Measurements from ENCODE around the gene ORC6.

Gene ORC6

DNA sequence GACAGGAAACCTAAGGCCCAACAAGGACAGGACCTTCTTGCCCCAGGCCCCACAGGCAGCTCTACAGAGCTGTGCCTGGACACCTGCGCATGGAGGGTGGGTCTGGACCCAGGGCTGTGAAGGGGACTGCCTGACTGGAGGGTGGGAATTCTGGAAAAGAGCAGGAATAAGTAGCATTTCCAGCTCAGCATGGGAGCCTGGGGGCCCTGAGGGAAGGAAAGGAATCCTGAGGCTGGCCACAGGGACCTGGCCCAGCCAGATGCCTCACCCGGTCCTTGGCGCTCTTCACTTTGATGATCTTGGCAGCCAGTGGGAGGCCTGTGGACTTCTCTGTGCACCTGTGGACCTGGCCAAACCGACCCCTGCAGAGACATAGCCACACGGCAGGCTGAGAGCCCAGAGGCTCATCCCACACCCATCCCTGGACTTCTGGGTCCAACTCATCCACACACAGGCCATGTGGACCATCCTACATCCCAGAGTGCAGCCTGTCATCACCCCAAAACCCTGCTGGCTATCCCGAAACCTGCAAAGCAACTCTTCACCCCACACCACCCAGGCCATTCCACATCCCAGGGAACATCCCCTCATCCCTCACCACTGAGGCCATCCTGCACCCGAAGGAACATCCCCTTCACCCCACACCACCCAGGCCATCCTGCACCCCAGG, 40.0 kb downstream of the ORC6 start:
- H3K4me1 ChIP-seq (ENCODE audit: insufficient read depth, low read length, severe bottlenecking) = peaks cover 18% of the 10 kb centered on the region
- no peaks in the 10 kb centered on the region for H4K20me1 ChIP-seq (ENCODE audit: insufficient read depth, low read length)
- no peaks in the 10 kb centered on the region for H3K27me3 ChIP-seq (ENCODE audit: insufficient read depth, low read length)
- no peaks in the 10 kb centered on the region for H3K9me2 ChIP-seq (ENCODE audit: low read depth, low read length)
- no peak overlapping the region for H2AFZ ChIP-seq (ENCODE audit: low read length)
- TF ChIP-seq EZH2 (IDR thresholded peaks at IDR 0.05; ENCODE audit: borderline replicate concordance, low read length) = no peak
- TF ChIP-seq, protein P1, sequence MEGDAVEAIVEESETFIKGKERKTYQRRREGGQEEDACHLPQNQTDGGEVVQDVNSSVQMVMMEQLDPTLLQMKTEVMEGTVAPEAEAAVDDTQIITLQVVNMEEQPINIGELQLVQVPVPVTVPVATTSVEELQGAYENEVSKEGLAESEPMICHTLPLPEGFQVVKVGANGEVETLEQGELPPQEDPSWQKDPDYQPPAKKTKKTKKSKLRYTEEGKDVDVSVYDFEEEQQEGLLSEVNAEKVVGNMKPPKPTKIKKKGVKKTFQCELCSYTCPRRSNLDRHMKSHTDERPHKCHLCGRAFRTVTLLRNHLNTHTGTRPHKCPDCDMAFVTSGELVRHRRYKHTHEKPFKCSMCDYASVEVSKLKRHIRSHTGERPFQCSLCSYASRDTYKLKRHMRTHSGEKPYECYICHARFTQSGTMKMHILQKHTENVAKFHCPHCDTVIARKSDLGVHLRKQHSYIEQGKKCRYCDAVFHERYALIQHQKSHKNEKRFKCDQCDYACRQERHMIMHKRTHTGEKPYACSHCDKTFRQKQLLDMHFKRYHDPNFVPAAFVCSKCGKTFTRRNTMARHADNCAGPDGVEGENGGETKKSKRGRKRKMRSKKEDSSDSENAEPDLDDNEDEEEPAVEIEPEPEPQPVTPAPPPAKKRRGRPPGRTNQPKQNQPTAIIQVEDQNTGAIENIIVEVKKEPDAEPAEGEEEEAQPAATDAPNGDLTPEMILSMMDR (IDR thresholded peaks at IDR 0.05; ENCODE audit: low read length) = no peak
- no peak overlapping the region for H3K4me3 ChIP-seq (ENCODE audit: low read depth, low read length, poor library complexity, severe bottlenecking)
- no peaks in the 10 kb centered on the region for H3K79me2 ChIP-seq (ENCODE audit: insufficient read depth, low read length)
- no peak overlapping the region for H3K27ac ChIP-seq (ENCODE audit: low read depth, low read length, poor library complexity, severe bottlenecking)
- H3F3A ChIP-seq (ENCODE audit: insufficient read depth, low read length) = no peaks in the 10 kb centered on the region
- no peak overlapping the region for H3K4me2 ChIP-seq (ENCODE audit: low read length)
- no peak overlapping the region for H3K9ac ChIP-seq (ENCODE audit: low read length)
- peaks cover 2% of the 10 kb centered on the region for H3K9me3 ChIP-seq (ENCODE audit: low read length)
- no peaks in the 10 kb centered on the region; the same call in 1 of the 2 replicates for H3K36me3 ChIP-seq (ENCODE audit: insufficient read depth, low read length)

DNA sequence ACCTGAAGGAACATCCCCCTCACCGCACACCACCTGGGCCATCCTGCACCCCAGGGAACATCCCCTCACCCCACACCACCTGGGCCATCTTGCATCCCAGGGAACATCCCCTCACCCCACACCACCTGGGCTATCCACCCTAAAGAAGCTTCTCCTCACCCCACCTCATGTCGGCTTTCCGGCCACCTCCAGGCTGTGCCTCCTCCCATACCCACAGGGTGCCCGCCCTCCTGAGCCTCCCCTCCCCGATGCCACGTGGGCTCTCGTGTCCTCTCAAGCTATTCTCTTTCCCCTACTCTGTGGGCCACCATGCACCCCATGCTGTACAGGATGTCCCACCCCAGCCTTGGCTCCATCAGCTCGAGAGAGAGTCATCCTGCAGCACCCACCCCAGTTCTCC, 40.7 kb downstream of the ORC6 start:
- no peak overlapping the region for H3K4me3 ChIP-seq (ENCODE audit: low read depth, low read length, poor library complexity, severe bottlenecking)
- peaks cover 18% of the 10 kb centered on the region for H3K4me1 ChIP-seq (ENCODE audit: insufficient read depth, low read length, severe bottlenecking)
- no peaks in the 10 kb centered on the region for H3K9me3 ChIP-seq (ENCODE audit: low read length)
- H3K36me3 ChIP-seq (ENCODE audit: insufficient read depth, low read length) = no peaks in the 10 kb centered on the region; the same call in 1 of the 2 replicates
- no peak overlapping the region for H3K4me2 ChIP-seq (ENCODE audit: low read length)
- H4K20me1 ChIP-seq (ENCODE audit: insufficient read depth, low read length) = no peaks in the 10 kb centered on the region
- H3K9me2 ChIP-seq (ENCODE audit: low read depth, low read length) = no peaks in the 10 kb centered on the region
- no peaks in the 10 kb centered on the region for H3K79me2 ChIP-seq (ENCODE audit: insufficient read depth, low read length)
- H3K9ac ChIP-seq (ENCODE audit: low read length) = no peak overlapping the region
- H3K27ac ChIP-seq (ENCODE audit: low read depth, low read length, poor library complexity, severe bottlenecking) = no peak overlapping the region
- TF ChIP-seq EZH2 (IDR thresholded peaks at IDR 0.05; ENCODE audit: borderline replicate concordance, low read length) = no peak
- TF ChIP-seq, protein P1 (IDR thresholded peaks at IDR 0.05; ENCODE audit: low read length) = no peak
- no peaks in the 10 kb centered on the region for H3K27me3 ChIP-seq (ENCODE audit: insufficient read depth, low read length)
- H3F3A ChIP-seq (ENCODE audit: insufficient read depth, low read length) = no peaks in the 10 kb centered on the region
- no peak overlapping the region for H2AFZ ChIP-seq (ENCODE audit: low read length)

DNA sequence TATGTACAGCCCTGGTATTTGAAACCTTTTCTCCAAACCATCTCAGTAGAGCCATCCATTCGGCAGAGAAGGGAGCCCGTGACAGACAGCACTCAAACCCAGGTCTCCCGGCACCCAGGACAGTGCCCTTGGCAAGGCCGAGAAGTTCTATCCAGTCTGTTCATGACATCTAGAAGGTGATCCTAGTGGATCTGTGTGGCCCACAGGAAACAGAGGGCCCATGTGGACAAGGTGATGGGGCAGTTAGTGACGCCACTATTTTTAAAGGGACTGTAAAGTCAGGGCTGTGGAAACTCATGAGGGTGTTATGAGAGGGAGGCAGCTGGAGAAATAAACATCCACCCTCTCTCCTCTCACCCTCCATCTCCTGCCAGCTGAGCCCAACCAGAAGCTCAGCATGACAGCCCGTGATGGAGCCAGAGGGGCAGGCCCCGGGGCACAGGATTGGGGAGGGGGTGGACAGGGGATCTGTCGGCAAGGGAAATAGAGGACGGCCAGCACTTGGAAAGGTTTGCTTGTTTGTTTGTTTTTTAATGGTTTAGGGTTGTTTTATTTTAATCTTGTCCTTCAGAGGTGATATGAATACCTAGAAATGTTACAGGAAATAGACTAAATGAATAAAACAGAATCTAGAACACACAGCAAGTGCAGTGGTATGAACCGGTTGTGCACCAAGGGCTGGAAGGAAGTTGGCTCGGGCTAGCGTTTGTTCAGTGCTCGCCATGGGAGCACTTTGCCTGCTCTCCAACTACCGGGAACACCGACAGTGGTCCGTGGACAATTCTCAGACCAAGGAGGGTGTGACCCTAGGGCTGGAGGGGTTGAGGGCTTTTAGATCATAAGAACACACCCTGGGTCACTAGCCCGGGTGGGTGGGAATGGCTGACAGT, 41.6 kb downstream of the ORC6 start:
- H3K9ac ChIP-seq (ENCODE audit: low read length) = no peak overlapping the region
- H4K20me1 ChIP-seq (ENCODE audit: insufficient read depth, low read length) = no peaks in the 10 kb centered on the region
- H3K27me3 ChIP-seq (ENCODE audit: insufficient read depth, low read length) = no peaks in the 10 kb centered on the region
- H3K27ac ChIP-seq (ENCODE audit: low read depth, low read length, poor library complexity, severe bottlenecking) = no peak overlapping the region
- no peaks in the 10 kb centered on the region for H3K9me3 ChIP-seq (ENCODE audit: low read length)
- no peaks in the 10 kb centered on the region for H3K9me2 ChIP-seq (ENCODE audit: low read depth, low read length)
- no peak overlapping the region for H3K4me2 ChIP-seq (ENCODE audit: low read length)
- H3K4me1 ChIP-seq (ENCODE audit: insufficient read depth, low read length, severe bottlenecking) = peaks cover 18% of the 10 kb centered on the region
- no peak overlapping the region for H3K4me3 ChIP-seq (ENCODE audit: low read depth, low read length, poor library complexity, severe bottlenecking)
- no peak for TF ChIP-seq EZH2 (IDR thresholded peaks at IDR 0.05; ENCODE audit: borderline replicate concordance, low read length)
- TF ChIP-seq, protein P1 (IDR thresholded peaks at IDR 0.05; ENCODE audit: low read length) = no peak
- H3K79me2 ChIP-seq (ENCODE audit: insufficient read depth, low read length) = no peaks in the 10 kb centered on the region
- no peaks in the 10 kb centered on the region for H3F3A ChIP-seq (ENCODE audit: insufficient read depth, low read length)
- H3K36me3 ChIP-seq (ENCODE audit: insufficient read depth, low read length) = no peaks in the 10 kb centered on the region
- H2AFZ ChIP-seq (ENCODE audit: low read length) = no peak overlapping the region

Measured in OCI-LY1 (cell line).